ENCODE data around the gene THAP8. TPM values are rescaled to one million over a fixed set of nuclear protein-coding genes. Genes with fewer than 3 reads are reported as not detected.

Gene THAP8
- total RNA-seq, 2 experiments from 2014 or later: 5.7 TPM

GRCh38 chr19:36013280-36014011 lies 40.6 kb downstream of the THAP8 start:
- ChIA-PET CTCF (interaction anchor here (0.7 to 2.1 kb wide), 8 partner anchors 16 to 131 kb away, joined by 3 to 10 read pairs (median 4); partner anchors contain the start of gene THAP8), POLR2A (interaction anchor here (0.9 to 2.8 kb wide), 11 partner anchors 9 to 365 kb away, joined by 3 to 16 read pairs (median 4); partner anchors contain the start of genes COX6B1, POLR2I, SDHAF1 and TBCB)
- H3K4me1 Mint-ChIP-seq: peaks cover 48% of the 10 kb centered on the region

GRCh38 chr19:36010402-36010801 lies 43.7 kb downstream of the THAP8 start:
- Mint-ChIP-seq H3K9me3 (no peaks in the 10 kb centered on the region), H3K4me3 (no peak overlapping the region), H3K36me3 (ENCODE audit: low read depth) (peaks cover 8% of the 10 kb centered on the region), H3K4me1 (peaks cover 41% of the 10 kb centered on the region), H3K27ac (no peak overlapping the region), H3K27me3 (no peaks in the 10 kb centered on the region)
- ChIA-PET POLR2A (interaction anchor here (0.9 kb wide), 1 partner anchor 15 kb away, joined by 3 read pairs; no protein-coding TSS in a partner anchor), CTCF (no interaction called here)
- DNase-seq: no peak

More at GRCh38 chr19:36013280-36014011, 40.6 kb downstream of the THAP8 start:
- Mint-ChIP-seq H3K9me3 (no peaks in the 10 kb centered on the region), H3K27ac (peak overlapping the region; percentile 89), H3K4me3 (peak overlapping the region; percentile 93), H3K27me3 (no peaks in the 10 kb centered on the region), H3K36me3 (ENCODE audit: low read depth) (peaks cover 12% of the 10 kb centered on the region)
- DNase-seq: no peak

- Mint-ChIP-seq H3K36me3 (ENCODE audit: low read depth) (peaks cover 8% of the 10 kb centered on the region), H3K4me1 (peaks cover 35% of the 10 kb centered on the region), H3K27me3 (no peaks in the 10 kb centered on the region), H3K4me3 (peak overlapping the region; percentile 40), H3K27ac (no peak overlapping the region), H3K9me3 (no peaks in the 10 kb centered on the region)
- ChIA-PET POLR2A (interaction anchor here (0.9 kb wide), 1 partner anchor 14 kb away, joined by 3 read pairs; no protein-coding TSS in a partner anchor), CTCF (interaction anchor here (1.2 kb wide), 1 partner anchor 12 kb away, joined by 3 read pairs; no protein-coding TSS in a partner anchor)
- no peak for DNase-seq
These were observed 44.3 kb downstream of the THAP8 start for GRCh38 chr19:36009633-36010379.

GRCh38 chr19:36009220-36009619 lies 44.9 kb downstream of the THAP8 start:
- Mint-ChIP-seq H3K27ac (no peak overlapping the region), H3K27me3 (no peaks in the 10 kb centered on the region), H3K4me3 (peak overlapping the region; percentile 40), H3K9me3 (no peaks in the 10 kb centered on the region), H3K36me3 (ENCODE audit: low read depth) (peaks cover 10% of the 10 kb centered on the region), H3K4me1 (peaks cover 29% of the 10 kb centered on the region)
- peak; percentile 60 for DNase-seq
- POLR2A ChIA-PET: interaction anchor here (0.9 to 1.5 kb wide), 2 partner anchors 14 kb away, joined by 3 to 4 read pairs; no protein-coding TSS in a partner anchor
- CTCF ChIA-PET: interaction anchor here (1.2 kb wide), 1 partner anchor 11 kb away, joined by 3 read pairs; no protein-coding TSS in a partner anchor

GRCh38 chr19:36008336-36008978 lies 45.6 kb downstream of the THAP8 start, which contains the start of gene SYNE4:
Gene SYNE4 (minus strand): TSS chr19:36008813. CDS start chr19:36008681, 132 bp downstream.
- no peak for DNase-seq
- H3K27ac Mint-ChIP-seq: no peak within 1 kb of the TSS
- H3K4me1 Mint-ChIP-seq: peaks cover 22% of the 10 kb centered on the region
- POLR2A ChIA-PET: interaction anchor here (1.5 kb wide), 1 partner anchor 13 kb away, joined by 4 read pairs; no protein-coding TSS in a partner anchor
- CTCF ChIA-PET: interaction anchor here (1.2 kb wide), 1 partner anchor 11 kb away, joined by 3 read pairs; no protein-coding TSS in a partner anchor
- no peaks in the 10 kb centered on the region for H3K9me3 Mint-ChIP-seq
- H3K36me3 Mint-ChIP-seq (ENCODE audit: low read depth): peaks cover 8% of the 10 kb centered on the region
- H3K4me3 Mint-ChIP-seq: peak within 1 kb of the TSS; percentile 40
- H3K27me3 Mint-ChIP-seq: no peaks in the 10 kb centered on the region

GRCh38 chr19:36006955-36007354 lies 47.1 kb downstream of the THAP8 start:
- no peak overlapping the region for H3K4me3 Mint-ChIP-seq
- no peaks in the 10 kb centered on the region for H3K9me3 Mint-ChIP-seq
- H3K27ac Mint-ChIP-seq: no peak overlapping the region
- H3K36me3 Mint-ChIP-seq (ENCODE audit: low read depth): peaks cover 11% of the 10 kb centered on the region
- peaks cover 10% of the 10 kb centered on the region for H3K4me1 Mint-ChIP-seq
- CTCF ChIA-PET: interaction anchor here (0.8 kb wide), 1 partner anchor 9 kb away, joined by 3 read pairs; no protein-coding TSS in a partner anchor
- POLR2A ChIA-PET: no interaction called here
- H3K27me3 Mint-ChIP-seq: no peaks in the 10 kb centered on the region
- no peak for DNase-seq

- Mint-ChIP-seq H3K27me3 (no peaks in the 10 kb centered on the region), H3K27ac (no peak overlapping the region), H3K4me3 (no peak overlapping the region), H3K9me3 (no peaks in the 10 kb centered on the region), H3K4me1 (peaks cover 3% of the 10 kb centered on the region), H3K36me3 (ENCODE audit: low read depth) (peaks cover 23% of the 10 kb centered on the region)
- ChIA-PET POLR2A (interaction anchor here (1.7 kb wide), 1 partner anchor 11 kb away, joined by 7 read pairs; the partner anchor contains the start of gene ALKBH6), CTCF (no interaction called here)
- DNase-seq: no peak
These were observed 50.8 kb downstream of the THAP8 start for GRCh38 chr19:36003284-36003683.

- Mint-ChIP-seq H3K36me3 (ENCODE audit: low read depth) (peaks cover 32% of the 10 kb centered on the region), H3K4me3 (no peak overlapping the region), H3K9me3 (no peaks in the 10 kb centered on the region), H3K4me1 (peaks cover 13% of the 10 kb centered on the region), H3K27ac (no peak overlapping the region), H3K27me3 (no peaks in the 10 kb centered on the region)
- CTCF ChIA-PET: interaction anchor here (1.2 kb wide), 1 partner anchor 70 kb away, joined by 3 read pairs; no protein-coding TSS in a partner anchor
- POLR2A ChIA-PET: no interaction called here
- DNase-seq: no peak
These were observed 52.5 kb downstream of the THAP8 start for GRCh38 chr19:36001605-36002004.

GRCh38 chr19:35996777-35997176 lies 57.3 kb downstream of the THAP8 start:
- Mint-ChIP-seq H3K4me1 (peaks cover 31% of the 10 kb centered on the region), H3K4me3 (peak overlapping the region; percentile 82), H3K36me3 (ENCODE audit: low read depth) (peaks cover 29% of the 10 kb centered on the region), H3K9me3 (no peaks in the 10 kb centered on the region), H3K27me3 (no peaks in the 10 kb centered on the region), H3K27ac (no peak overlapping the region)
- ChIA-PET POLR2A (interaction anchor here (3.3 to 4.6 kb wide), 2 partner anchors 17 to 58 kb away, joined by 14 to 20 read pairs; partner anchors contain the start of genes ALKBH6, THAP8 and WDR62), CTCF (interaction anchor here (0.7 to 1.3 kb wide), 2 partner anchors 47 to 57 kb away, joined by 3 read pairs; partner anchors contain the start of gene THAP8)
- DNase-seq: no peak

GRCh38 chr19:35995048-35995993 lies 58.8 kb downstream of the THAP8 start, which contains the start of gene SDHAF1:
Gene SDHAF1 (plus strand): TSS chr19:35995188. CDS start chr19:35995275, 87 bp downstream.
- H3K9me3 Mint-ChIP-seq: no peaks in the 10 kb centered on the region
- H3K27me3 Mint-ChIP-seq: no peaks in the 10 kb centered on the region
- CTCF ChIA-PET: interaction anchor here (0.6 kb wide), 1 partner anchor 80 kb away, joined by 3 read pairs; no protein-coding TSS in a partner anchor
- peak within 1 kb of the TSS; percentile 82 for H3K4me3 Mint-ChIP-seq
- POLR2A ChIA-PET: interaction anchor here (0.7 to 4.6 kb wide), 9 partner anchors 12 to 732 kb away, joined by 3 to 20 read pairs (median 4); partner anchors contain the start of genes ALKBH6, SYNE4, THAP8 and WDR62
- peaks cover 31% of the 10 kb centered on the region for H3K4me1 Mint-ChIP-seq
- H3K27ac Mint-ChIP-seq: peak within 1 kb of the TSS; percentile 79
- DNase-seq: peak; percentile 96
- peaks cover 17% of the 10 kb centered on the region for H3K36me3 Mint-ChIP-seq (ENCODE audit: low read depth)

GRCh38 chr19:35993923-35994598 lies 60.0 kb downstream of the THAP8 start:
- H3K36me3 Mint-ChIP-seq (ENCODE audit: low read depth): peaks cover 13% of the 10 kb centered on the region
- no peaks in the 10 kb centered on the region for H3K27me3 Mint-ChIP-seq
- H3K27ac Mint-ChIP-seq: no peak overlapping the region
- H3K9me3 Mint-ChIP-seq: no peaks in the 10 kb centered on the region
- H3K4me3 Mint-ChIP-seq: peak overlapping the region; percentile 44
- ChIA-PET CTCF (interaction anchor here (1.0 kb wide), 1 partner anchor 62 kb away, joined by 3 read pairs; no protein-coding TSS in a partner anchor), POLR2A (interaction anchor here (0.9 to 4.6 kb wide), 4 partner anchors 20 to 282 kb away, joined by 3 to 20 read pairs (median 12); partner anchors contain the start of genes ALKBH6, THAP8 and WDR62)
- H3K4me1 Mint-ChIP-seq: peaks cover 28% of the 10 kb centered on the region
- no peak for DNase-seq

All from activated CD4-positive, alpha-beta memory T cell treated with anti-CD3 and anti-CD28 coated beads, Interleukin-2, amount 10 ng/mL, durations not matched to agents 7 days and 5 days (primary cell).